Measurements from ENCODE around the gene ANKRD31. TPM values are rescaled to one million over a fixed set of nuclear protein-coding genes. Genes with fewer than 3 reads are reported as not detected.

ANKRD31 gene
- total RNA-seq, 1 experiment from 2014 or later, result 0.26 TPM

- H3K27ac ChIP-seq (ENCODE audit: low read length), result no peak overlapping the region
- no peaks in the 10 kb centered on the region for H4K20me1 ChIP-seq (ENCODE audit: low read length)
- ChIA-PET POLR2A (ENCODE audit: unreplicated experiment) (no interaction called here), CTCF (interaction anchor here (0.5 to 1.1 kb wide), 2 partner anchors 125 to 238 kb away, joined by 4 to 8 read pairs; no protein-coding TSS in a partner anchor)
- no peaks in the 10 kb centered on the region for H3K79me2 ChIP-seq (ENCODE audit: low read length)
- H3K36me3 ChIP-seq (ENCODE audit: low read depth, low read length), result no peaks in the 10 kb centered on the region
- ATAC-seq, result peak; percentile 30; the same call in 1 of the 2 replicates
- no peak overlapping the region for H3K4me2 ChIP-seq (ENCODE audit: low read length)
- intact Hi-C loops (cut with micrococcal nuclease), result loop anchor here (2.0 to 10.0 kb wide), 4 partner anchors 102 to 288 kb away; partner anchors contain the start of genes ANKRD31 and HMGCR
- H3K9me3 ChIP-seq (ENCODE audit: low read length), result no peaks in the 10 kb centered on the region
- TF ChIP-seq EZH2 (IDR thresholded peaks at IDR 0.05; ENCODE audit: low read length, unreplicated experiment), result no peak
- peak; percentile 70 for TF ChIP-seq CTCF (conservative IDR thresholded peaks at IDR 0.05; ENCODE audit: low read depth, low read length)
- no peak for TF ChIP-seq EZH2phosphoT487 (IDR thresholded peaks at IDR 0.05; ENCODE audit: borderline replicate concordance, low read length)
- H3F3A ChIP-seq (ENCODE audit: low read length, unreplicated experiment), result no peaks in the 10 kb centered on the region
- H3K9ac ChIP-seq (ENCODE audit: low read length), result no peak overlapping the region
- BruUV-seq (replicated peaks), result no TSS peak
- no peaks in the 10 kb centered on the region for H3K4me1 ChIP-seq (ENCODE audit: insufficient read depth, low read length)
- no peaks in the 10 kb centered on the region for H3K9me2 ChIP-seq (replicated peaks; ENCODE audit: low read length)
- no peaks in the 10 kb centered on the region for H3K27me3 ChIP-seq (ENCODE audit: low read length)
- H2AFZ ChIP-seq (ENCODE audit: low read length), result peak overlapping the region; percentile 43
- H3K4me3 ChIP-seq (ENCODE audit: low read length), result no peak overlapping the region
- peak; percentile 70 for DNase-seq
Observed at GRCh38 chr5:75049456-75050351, 187.0 kb downstream of the ANKRD31 start.

DNA sequence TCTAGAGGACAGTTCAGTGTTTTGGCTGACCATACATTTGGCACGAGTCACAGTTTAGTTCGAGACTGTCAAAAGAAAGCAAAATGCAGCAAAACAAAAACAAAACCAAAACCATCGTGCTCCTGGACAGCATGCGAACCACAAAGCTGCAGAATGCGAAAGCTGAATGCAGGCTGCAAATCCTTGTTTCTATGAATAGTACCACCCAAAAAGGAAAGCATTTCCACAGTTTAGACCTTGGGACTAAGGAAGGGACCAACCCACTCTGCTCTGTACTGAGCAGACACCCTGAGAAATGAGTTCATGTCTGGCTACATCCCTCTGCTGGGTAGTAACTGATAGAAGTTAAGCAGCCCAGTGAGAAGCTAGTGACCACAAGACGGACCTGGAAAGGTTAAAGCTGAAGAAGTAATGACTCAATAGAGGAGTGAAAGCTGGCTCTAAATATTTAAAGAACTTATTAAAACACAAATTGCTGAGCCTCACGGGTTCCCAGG is 188.2 kb downstream of the ANKRD31 start:
- intact Hi-C loops (cut with micrococcal nuclease), result loop anchor here (2.0 kb wide), 1 partner anchor 216 kb away; no protein-coding TSS in a partner anchor
- H3K9me3 ChIP-seq (ENCODE audit: low read length), result no peaks in the 10 kb centered on the region
- no peaks in the 10 kb centered on the region for H4K20me1 ChIP-seq (ENCODE audit: low read length)
- no peak for ATAC-seq
- H3K27ac ChIP-seq (ENCODE audit: low read length), result no peak overlapping the region
- TF ChIP-seq EZH2 (IDR thresholded peaks at IDR 0.05; ENCODE audit: low read length, unreplicated experiment) (no peak), CTCF (conservative IDR thresholded peaks at IDR 0.05; ENCODE audit: low read depth, low read length) (no peak), EZH2phosphoT487 (IDR thresholded peaks at IDR 0.05; ENCODE audit: borderline replicate concordance, low read length) (no peak)
- H3K9ac ChIP-seq (ENCODE audit: low read length), result no peak overlapping the region
- no peaks in the 10 kb centered on the region for H3K79me2 ChIP-seq (ENCODE audit: low read length)
- ChIA-PET POLR2A (ENCODE audit: unreplicated experiment) (no interaction called here), CTCF (interaction anchor here (0.7 kb wide), 1 partner anchor 282 kb away, joined by 3 read pairs; the partner anchor contains the start of genes GFM2 and NSA2)
- no peak for DNase-seq
- H3K4me1 ChIP-seq (ENCODE audit: insufficient read depth, low read length), result no peaks in the 10 kb centered on the region
- H3F3A ChIP-seq (ENCODE audit: low read length, unreplicated experiment), result no peaks in the 10 kb centered on the region
- H3K27me3 ChIP-seq (ENCODE audit: low read length), result no peaks in the 10 kb centered on the region
- no peaks in the 10 kb centered on the region for H3K9me2 ChIP-seq (replicated peaks; ENCODE audit: low read length)
- no peaks in the 10 kb centered on the region for H3K36me3 ChIP-seq (ENCODE audit: low read depth, low read length)
- BruUV-seq (replicated peaks), result no TSS peak
- H2AFZ ChIP-seq (ENCODE audit: low read length), result no peak overlapping the region
- no peak overlapping the region for H3K4me3 ChIP-seq (ENCODE audit: low read length)
- H3K4me2 ChIP-seq (ENCODE audit: low read length), result no peak overlapping the region

Measured in PC-3 (cell line).